ENCODE measurements around the gene KIAA1328.
A peak's percentile ranks its signal among the peaks of the same experiment; 100 is the strongest.
"Not testable (repeated sequence)": the region's sequence is repeated elsewhere in the genome, so short reads cannot be mapped to it uniquely, and the experiment has no call there.

Gene KIAA1328

GRCh38 chr18:36889321-36889720 is 60.4 kb downstream of the KIAA1328 start:
- DNase-seq: no peak

GRCh38 chr18:36889742-36890141 is 60.8 kb downstream of the KIAA1328 start:
- DNase-seq: no peak

- DNase-seq: no peak
Observed at GRCh38 chr18:36890598-36890997, 61.7 kb downstream of the KIAA1328 start.

GRCh38 chr18:36893227-36893626 is 64.3 kb downstream of the KIAA1328 start:
- DNase-seq: no peak

- no peak for DNase-seq
Observed at GRCh38 chr18:36895606-36896005, 66.7 kb downstream of the KIAA1328 start.

GRCh38 chr18:36897253-36897652 is 68.3 kb downstream of the KIAA1328 start:
- no peak for DNase-seq

- peak in 1 of 2 experiments; percentile 2 for DNase-seq
Observed at GRCh38 chr18:36899289-36899688, 70.4 kb downstream of the KIAA1328 start.

- no peak for DNase-seq
Observed at GRCh38 chr18:36900466-36900865, 71.5 kb downstream of the KIAA1328 start.

- no peak for DNase-seq
Observed at GRCh38 chr18:36901277-36901701, 72.4 kb downstream of the KIAA1328 start.

- no peak for DNase-seq
Observed at GRCh38 chr18:36903215-36903928, 74.4 kb downstream of the KIAA1328 start.

- no peak for DNase-seq
Observed at GRCh38 chr18:36905571-36905970, 76.6 kb downstream of the KIAA1328 start.

- DNase-seq: not testable (repeated sequence)
Observed at GRCh38 chr18:36909282-36909681, 80.4 kb downstream of the KIAA1328 start.

- DNase-seq: no peak
Observed at GRCh38 chr18:36912887-36913286, 84.0 kb downstream of the KIAA1328 start.

- DNase-seq: no peak
Observed at GRCh38 chr18:36917907-36918306, 89.0 kb downstream of the KIAA1328 start.

- DNase-seq: no peak
Observed at GRCh38 chr18:36929601-36930000, 100.7 kb downstream of the KIAA1328 start.

- no peak for DNase-seq
Observed at GRCh38 chr18:36931106-36931505, 102.2 kb downstream of the KIAA1328 start.

- DNase-seq: no peak
Observed at GRCh38 chr18:36933552-36933951, 104.6 kb downstream of the KIAA1328 start.

GRCh38 chr18:36934884-36935283 is 106.0 kb downstream of the KIAA1328 start:
- no peak for DNase-seq

- peak in 1 of 2 experiments; percentile 18 for DNase-seq
Observed at GRCh38 chr18:36942264-36942663, 113.3 kb downstream of the KIAA1328 start.

GRCh38 chr18:36947820-36948348 is 119.0 kb downstream of the KIAA1328 start:
- no peak for DNase-seq

GRCh38 chr18:36950282-36950681 is 121.4 kb downstream of the KIAA1328 start:
- no peak for DNase-seq

GRCh38 chr18:36950960-36951359 is 122.0 kb downstream of the KIAA1328 start:
- DNase-seq: no peak

- DNase-seq: no peak
Observed at GRCh38 chr18:36953047-36953446, 124.1 kb downstream of the KIAA1328 start.

- no peak for DNase-seq
Observed at GRCh38 chr18:36960038-36960437, 131.1 kb downstream of the KIAA1328 start.

- no peak for DNase-seq
Observed at GRCh38 chr18:36963464-36963863, 134.5 kb downstream of the KIAA1328 start.
